NCI-H2171 (cell line): ENCODE data around the gene C1orf52.

Experiments
- DNase-seq: peaks from one replicate; lab custom pipeline; 2025; lab: John Stamatoyannopoulos, UW

Gene C1orf52

DNA sequence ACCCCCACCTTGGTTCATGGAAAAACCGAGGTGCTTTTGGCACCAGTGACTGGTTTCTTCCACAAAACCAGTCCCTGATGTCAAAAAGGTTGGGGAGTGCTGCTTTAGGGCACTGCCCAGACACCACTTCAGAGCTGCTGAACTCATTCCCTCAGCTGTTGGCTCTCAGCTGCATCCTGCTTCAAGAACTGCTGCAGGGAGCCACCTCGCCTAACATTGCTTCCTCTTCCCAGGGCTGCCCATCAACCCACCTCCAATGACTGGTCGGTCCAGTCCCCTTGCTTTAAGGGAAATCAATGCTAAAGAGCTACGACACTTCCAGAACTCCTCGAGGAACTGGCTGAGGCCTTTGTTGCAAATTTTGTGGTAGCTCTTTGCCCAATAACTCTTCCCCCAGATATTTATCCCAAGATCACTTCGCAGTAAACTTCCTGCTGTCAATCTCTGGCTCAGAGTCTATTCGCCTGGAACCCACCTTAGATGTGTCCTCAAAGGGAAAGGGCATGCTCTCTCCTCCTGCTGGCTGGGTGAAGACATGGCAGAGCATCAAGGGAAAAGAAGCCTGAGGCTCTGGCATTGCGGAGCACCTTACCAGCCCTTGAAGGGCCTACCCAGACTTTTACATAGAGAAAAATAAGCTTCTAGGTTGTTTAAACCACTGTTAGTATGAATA, 29.0 kb downstream of the C1orf52 start:
- DNase-seq: no peak

DNA sequence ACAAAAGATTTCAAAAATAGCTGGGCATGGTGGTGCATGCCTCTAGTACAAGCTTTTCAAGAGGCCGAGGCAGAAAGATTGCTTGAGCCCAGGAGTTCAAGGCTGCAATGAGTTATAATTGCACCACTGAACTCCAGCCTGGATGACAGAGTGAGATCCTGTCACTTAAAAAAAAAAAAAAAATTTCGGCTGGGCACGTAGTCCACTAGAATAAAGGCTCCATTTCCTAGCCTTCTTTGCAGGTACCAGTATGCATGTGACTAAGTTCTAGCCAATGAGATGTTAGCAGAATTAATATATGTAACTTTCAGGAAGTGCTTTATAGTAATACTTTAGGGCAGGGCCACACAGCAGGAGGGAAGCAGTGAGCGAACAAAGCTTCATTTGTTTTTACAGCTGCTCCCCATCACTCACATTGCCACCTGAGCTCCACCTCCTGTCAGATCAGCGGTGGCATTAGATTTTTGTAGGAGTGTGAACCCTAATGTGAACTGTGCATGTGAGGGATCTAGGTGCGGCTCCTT, 29.8 kb downstream of the C1orf52 start:
- DNase-seq: no peak

DNA sequence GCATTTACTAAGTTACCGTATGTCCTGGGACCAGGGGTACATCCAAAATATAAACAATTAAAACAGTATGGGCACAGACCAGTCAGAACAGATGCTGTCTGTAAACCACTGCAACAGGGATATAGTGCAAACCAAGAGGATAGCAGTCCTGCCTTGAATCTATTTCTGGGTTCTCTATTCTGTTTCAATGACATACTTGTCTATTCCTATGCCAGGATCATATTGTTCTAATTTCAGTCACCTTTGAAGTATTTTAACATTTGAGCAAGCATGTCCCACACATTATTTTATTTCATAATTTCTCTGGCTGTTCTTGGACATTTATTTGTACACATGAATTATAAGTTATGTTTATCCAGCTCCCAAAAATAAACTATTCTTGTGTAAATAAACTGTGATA, 30.5 kb downstream of the C1orf52 start:
- no peak for DNase-seq

DNA sequence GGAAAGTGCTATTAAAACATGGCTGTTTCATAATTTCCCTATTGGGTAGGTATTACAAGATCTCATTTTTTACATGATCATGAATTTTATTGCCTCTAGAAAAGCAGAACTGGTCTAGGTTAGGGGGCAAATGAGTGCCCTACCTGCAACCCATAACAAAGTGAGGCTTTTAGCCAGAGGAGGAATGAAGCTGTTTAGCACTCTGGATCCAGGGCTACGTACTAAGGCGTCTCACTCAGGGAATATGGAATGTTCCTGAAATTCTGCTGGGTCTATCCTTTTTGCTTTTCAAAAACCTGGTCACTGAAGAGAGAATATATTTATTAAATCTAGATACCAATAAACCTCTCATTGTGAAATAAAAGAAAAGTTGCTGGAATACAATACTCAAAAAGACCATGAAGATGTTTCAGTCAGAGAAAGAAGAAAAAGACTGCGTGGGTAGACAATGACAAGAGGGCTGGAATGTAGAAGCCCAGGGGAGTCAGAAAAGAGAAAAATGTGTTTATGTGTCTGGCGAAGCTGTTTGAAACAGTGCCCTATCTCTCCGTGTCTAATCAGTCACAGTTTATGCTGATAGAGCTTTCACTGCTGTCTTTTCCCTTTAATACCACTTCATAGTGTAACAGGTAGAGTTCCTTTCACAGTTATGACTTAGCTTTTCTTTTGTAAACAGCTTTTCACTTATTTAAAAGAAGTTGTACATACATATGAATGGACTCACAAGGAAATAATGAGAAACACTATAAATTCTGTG, 33.7 kb downstream of the C1orf52 start:
- DNase-seq: no peak

DNA sequence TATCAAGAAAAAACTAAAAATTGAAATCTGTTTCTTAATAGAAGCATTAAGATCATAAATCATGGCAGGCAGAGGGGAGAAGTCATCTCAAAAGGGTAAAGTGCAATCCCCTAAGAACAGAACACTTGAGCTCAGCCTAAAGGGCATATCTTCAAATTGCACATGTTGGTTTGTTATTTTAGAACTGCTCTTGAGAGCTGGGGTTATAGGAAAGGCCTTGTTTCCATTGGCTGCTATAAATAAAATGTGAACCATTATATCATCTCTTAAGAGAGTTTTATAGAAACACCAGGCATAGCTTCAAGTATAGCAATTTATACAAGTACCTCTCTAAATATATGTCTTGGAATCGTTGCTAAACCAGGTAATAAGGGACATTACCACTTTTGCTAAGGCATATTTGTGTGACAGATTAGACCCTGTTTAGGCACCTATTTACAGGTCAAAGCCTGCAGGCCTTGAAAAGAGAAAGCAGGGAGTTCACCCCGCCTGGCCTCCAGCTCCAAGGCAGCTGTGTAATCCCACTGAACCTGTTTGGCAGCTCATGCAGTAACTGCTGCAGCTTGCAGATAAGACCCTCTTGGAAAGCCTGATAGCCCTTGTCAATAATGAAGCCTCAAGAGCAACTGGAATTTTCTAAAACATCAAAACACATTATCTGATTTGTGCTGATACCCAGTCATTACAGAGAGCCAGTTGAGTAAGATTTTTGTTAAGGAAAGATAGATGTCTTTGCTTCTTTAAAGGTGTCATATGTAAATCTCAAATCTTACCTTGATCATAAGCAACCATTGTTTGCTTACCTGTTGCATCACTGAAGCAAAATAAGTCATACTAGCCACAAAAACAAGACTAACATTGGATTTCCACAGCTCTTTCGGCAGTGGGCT, 34.5 kb downstream of the C1orf52 start:
- no peak for DNase-seq

DNA sequence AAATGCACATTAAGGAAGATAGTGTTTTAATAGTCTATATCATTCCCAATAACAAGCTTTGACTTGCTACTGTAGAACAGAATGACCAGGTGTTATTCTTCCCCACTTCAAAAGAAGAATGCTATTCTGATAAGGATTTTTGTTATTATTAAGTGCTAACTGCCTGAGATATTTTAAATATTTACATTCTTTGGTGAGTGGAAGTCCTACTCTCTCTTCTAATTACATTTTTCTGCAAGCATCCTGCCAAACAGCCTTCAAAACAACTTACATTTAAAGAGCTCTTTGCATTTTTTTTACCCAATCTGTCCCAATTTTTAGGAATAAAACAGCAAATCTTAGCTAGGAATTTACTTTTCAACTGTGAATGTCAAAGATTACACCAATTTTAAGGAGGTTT, 35.2 kb downstream of the C1orf52 start:
- DNase-seq: no peak

DNA sequence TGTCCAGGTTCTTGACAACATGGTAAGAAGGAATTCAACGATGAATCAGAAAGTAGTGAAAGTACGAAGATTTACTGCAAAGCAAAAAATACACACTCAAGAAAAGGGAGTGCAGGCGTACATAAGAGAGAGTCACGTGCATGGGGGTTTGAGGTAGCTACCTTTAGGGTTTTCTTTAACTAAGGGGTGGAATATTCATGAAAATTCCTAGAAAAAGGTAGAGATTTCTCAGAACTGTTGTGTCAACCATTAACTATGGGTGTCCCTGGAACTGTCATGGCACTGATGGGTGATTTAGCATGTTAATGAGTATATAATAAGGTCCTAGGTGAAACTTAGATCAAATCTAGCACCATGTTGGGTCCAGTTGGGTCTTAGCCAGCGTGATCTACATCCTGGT, 36.1 kb downstream of the C1orf52 start:
- no peak for DNase-seq

DNA sequence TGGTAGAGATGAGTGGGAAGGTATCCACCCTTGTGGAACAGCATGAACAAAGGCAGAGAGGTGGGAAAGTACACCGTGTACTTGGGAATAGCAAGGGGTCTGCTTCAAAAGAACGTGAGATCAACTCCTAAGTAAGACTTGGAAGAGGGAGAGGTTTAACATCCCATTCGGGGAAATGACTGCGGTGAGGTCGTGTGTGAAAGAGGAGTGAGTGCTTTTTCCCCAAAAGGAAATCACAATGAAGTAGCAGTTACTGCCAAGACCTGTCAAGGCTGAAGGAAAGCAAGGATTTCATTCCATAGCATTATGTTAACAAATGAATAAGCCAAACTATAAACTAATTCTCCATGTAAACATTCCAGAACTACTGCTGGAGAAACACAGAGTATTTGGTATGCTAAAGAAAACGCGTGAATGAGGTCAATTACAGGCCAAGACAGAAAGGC, 38.7 kb downstream of the C1orf52 start:
- DNase-seq: no peak

DNA sequence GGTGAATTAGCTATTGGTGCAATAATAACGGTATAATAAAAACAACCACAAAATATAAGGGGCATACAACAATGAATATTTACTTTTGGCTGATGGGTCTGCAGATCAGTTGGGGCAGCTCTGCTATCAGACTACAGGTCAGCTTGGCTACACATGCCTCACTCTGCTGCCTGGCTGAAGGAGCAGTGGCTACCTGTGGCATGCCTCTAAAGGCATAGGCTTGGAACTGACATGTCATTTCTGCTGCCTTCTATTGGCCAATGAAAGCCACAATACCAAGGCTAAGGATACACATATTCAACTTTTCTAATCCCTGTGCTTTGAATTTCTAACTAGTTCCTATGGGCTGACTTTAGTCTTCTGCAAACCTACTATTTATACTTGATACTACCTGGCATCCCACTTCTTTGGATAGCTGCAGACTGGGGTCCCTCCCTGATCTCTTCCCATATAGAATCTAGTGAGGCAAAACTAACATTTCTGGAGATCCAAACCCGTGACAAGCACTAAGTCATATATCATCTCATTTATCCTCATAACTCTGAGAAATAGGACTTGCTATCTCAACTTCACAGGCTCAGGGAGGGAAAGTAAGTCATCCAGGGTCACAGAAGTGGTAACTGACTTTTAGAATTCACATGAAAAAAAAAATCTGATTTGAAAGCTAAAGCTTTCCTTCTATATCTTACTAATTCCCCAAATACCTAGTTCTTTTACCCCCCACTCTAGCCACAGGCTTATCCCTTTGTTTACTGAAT, 39.4 kb downstream of the C1orf52 start:
- no peak for DNase-seq

DNA sequence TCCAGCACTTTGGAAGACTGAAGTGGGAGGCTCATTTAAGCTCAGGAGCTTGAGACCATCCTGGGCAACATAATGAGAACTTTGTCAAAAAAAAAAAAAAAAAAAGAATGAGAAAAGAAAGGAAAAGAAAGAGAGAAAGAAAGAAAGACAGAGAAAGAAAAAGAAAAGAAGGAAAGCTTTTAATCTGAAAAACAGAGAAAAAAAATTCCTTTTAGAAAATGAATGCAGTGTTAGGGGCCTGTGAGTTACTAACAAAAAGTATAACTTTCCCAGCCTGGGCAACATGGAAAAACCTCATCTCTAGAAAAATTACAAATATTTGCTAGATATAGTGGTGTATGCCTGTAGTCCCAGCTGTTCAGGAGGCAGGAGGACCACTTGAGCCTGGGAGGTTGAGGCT, 42.8 kb downstream of the C1orf52 start:
- DNase-seq: no peak

DNA sequence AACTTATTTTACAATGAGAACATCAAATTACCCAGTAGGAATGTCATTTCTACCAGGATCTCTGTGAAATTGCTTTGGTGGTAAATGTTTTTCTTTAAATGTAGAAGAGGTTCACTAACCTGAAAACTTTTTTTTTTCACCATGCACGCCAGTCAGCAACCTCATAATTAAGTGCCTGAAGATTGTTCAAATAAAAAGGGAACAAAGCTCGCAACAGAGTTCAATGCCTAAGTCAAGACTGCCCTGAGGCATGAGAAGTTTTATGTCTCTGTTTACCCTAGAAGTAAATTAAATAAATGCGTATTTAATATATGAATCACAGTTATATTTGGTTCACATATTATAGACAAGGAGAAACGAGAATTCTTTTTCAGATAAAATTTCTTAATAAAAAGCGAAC, 44.8 kb downstream of the C1orf52 start:
- DNase-seq: no peak

DNA sequence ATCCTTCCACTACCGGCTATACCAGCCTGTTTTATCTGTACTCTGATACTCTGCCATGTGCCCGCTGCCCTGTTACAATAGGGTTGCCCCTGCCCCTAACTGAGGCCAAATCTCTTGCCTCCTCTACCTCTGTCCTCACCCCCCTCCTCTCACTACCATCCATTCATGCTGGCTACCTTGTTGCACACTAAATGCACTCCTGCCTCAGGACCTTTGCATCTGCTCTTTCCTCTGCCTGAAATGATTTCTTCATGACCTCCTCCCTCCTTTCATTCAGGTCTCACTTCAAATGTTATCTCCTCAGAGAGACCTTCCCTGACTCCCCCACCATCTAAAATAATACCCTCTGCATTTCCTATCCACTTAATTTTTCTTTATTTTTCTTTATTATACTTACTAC, 51.0 kb downstream of the C1orf52 start:
- no peak for DNase-seq

DNA sequence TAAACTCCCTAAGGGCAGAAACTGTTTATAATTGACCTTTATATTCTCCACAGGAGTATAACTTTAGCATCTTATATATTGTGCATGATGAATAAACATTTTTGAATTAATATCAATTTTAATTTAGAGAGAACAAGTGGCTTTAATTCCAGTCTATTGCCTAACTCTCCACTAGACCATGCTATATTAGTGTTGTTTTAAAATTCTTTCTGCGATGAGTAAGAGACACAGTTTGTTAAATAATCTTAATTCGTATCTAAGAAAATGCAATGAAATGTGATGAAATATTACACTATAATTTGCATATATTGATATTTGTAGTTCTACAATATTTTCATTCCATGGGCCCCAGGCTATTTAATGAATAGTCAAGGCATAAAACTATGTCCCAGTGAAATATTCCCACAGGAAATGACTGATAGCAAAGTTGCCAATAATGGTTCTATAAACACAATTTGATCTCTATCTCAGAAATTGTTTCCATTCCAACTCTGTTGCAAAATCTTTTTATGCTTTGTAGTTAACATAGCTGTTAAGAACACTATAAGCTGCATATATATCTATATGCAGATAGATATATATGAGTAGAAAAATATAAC, 55.8 kb downstream of the C1orf52 start:
- DNase-seq: no peak

DNA sequence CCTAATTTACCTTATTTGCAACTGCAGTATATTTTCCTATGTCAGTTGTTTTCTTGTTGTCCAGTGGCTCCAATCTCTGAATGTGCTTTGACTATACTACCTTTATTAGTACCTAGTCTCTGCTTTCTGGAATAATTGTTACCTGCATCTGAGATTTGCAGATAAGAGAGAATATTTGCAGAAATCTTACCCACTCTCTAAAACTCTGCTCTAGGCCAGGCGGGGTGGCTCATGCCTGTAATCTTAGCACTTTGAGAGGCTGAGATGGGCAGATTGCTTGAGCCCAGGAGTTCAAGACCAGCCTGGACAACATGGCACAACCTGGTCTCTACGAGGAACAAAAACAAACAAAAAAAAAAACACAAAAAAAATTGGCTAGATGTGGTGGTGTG, 56.6 kb downstream of the C1orf52 start:
- DNase-seq: no peak

DNA sequence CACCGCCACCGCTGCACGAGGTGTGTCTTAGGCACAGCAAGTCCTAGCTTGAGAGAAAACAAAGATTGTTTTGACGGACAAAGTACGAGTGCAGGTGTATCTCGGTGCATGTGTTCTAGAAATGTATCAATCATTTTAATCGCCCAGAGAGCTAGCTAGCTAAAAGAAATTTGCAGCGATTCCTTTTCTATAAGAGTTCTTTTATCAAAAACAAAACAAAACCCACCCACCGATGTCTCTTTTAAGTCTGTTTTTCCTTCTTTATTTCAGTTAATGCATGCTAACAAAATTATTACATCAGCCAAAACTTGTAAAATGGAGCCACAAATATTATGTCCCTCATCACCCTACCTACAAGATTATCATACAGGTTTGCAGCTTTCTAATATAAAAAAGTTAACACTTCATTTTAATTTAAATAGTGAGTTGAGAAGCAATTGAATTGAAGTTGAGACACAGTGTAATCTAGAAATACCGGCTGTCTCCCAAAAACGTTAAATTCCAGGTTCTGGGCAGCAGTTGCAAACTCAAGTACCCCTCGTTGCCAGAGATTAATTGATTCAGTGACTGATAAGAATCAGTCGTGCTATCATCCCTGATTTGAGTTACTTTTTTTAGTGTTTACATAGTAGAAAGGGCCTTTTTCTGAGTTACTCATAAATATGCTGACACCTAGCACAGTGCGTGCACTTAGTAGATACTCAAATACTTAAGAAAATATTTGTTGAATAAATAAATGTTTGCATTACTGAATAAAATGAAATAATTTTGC, 57.2 kb downstream of the C1orf52 start:
- DNase-seq: no peak

DNA sequence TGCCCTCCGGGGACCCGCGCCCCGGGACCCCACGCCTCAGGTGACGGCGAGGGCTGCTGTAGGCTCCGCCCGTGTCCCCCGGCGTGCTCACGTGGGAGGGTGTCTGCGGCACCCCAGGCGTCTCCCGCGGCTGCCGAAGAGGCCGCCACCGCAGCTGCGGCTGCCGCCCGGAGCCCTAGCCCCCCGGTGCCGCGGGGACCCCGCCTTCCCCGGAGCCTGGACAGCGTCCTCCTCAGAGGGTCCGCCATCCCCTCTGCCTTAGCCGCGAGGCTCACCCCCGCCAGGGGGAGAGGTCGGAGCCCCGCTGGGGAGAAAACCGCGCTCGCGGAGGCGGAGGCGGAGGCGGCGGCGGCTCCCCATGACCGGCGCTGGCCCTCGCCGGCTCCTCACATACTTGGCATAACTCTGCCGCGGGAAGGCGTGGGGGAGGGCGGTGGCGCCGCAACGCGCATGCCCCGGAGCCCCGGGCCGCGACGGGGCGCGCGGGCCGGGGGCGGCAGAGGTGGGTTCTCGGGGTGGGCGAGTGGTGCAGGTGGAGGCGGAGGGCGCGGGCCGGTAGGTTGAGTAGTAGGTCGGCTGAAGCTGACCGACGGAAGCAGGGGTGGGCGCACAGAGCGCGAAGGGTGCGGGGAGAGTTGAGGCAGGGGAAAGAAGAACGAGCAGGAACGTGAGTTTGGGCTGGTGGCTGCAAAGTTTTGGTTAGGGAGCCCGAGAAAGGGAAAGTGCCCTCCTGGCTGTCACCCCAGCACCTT, 57.9 kb downstream of the C1orf52 start:
- peak; percentile 3 for DNase-seq

DNA sequence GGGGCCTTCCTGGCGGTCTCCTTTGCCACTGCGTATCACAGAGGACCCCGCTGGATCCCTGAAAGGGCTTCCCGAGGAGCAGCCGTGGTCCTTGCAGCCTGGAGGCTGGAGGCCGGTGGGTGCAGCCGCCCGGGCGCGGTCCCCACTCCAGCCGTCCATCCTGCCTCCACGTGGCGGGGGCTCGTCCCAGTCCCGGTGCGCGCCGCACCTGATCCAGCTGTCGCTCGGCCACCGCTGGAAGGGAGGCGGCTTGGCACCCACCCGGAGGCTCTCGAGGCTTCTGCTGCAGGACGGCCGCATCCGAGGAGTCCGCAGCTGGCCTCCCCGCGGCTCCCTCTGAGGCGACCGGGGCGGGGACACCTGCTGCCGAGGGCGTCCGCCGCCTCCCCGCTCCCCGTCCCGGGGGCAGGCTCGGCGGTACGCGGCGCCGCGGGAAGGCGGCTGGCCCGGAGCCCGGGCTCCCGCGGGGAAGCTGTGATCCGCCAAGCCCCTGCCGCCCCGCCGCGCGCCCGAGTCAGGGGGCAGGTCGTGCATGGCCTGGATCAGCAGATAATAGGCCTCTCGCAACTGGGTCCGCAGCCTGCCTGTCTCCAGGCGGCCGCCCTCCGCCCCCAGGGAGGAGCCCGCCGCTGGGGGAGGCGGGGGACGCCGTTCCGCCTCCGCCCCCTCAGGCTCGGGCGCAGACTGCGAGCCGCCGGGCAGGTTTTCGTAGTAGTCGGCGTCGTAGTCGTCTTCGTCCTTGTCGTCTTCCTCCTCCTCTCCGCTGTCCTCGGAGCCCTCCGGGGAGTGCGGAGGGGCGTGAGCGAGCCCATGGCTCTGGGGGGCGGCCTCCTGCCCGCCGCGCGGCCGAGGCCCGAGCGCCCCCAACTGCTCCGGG, 58.8 kb downstream of the C1orf52 start, which contains the start of gene SYDE2:
SYDE2 (minus strand) TSS at position 554 of the 877 bp plus-strand sequence; CDS start at position 534, 20 bp downstream.
- peak; percentile 11 for DNase-seq
